Esophagus squamous epithelium (tissue), 4 donors: ENCODE data around the gene SERGEF.

Source experiments
- POLR2A ChIP-seq, 4 donors: fragments of 450-650 bp; IDR thresholded peaks; one replicate each; pipeline ENCODE4 v1.6.1; 2017; ENCODE audit warnings: antibody characterized with exemption in 4 of 4, mild to moderate bottlenecking in 4 of 4, moderate library complexity in 3 of 4
- TF ChIP-seq, protein P1 (sequence below), 6 experiments: fragments of 450-650 bp in 4 of 6; fragments of 200-600 bp in 2 of 6; sonication (generic) in 2 of 6; IDR thresholded peaks; one replicate each; pipeline ENCODE4 v1.5.1; 2016 to 2019; ENCODE audit warnings: antibody characterized with exemption in 6 of 6, mild to moderate bottlenecking in 4 of 6, moderate library complexity in 4 of 6

DNA sequence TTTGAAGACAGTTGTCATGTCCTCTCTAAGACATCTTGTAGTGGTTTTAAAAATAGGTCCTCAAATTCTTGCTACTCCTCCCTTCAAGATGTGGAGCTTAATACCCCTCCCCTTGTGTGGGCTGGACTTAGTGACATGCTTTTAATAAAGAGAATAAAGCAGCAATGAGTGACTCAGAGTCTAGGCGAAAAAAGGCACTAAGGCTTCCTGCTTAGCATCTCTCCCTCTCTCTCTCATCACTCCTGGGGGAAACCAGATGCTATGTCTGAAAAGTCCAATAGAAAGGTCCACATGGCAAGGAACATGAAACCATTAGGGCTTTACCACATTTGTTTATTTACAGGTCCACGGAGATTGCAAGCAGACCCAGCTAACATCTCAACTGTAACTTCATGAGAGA is 11.7 kb downstream of the SERGEF start:
- TF ChIP-seq, protein P1, sequence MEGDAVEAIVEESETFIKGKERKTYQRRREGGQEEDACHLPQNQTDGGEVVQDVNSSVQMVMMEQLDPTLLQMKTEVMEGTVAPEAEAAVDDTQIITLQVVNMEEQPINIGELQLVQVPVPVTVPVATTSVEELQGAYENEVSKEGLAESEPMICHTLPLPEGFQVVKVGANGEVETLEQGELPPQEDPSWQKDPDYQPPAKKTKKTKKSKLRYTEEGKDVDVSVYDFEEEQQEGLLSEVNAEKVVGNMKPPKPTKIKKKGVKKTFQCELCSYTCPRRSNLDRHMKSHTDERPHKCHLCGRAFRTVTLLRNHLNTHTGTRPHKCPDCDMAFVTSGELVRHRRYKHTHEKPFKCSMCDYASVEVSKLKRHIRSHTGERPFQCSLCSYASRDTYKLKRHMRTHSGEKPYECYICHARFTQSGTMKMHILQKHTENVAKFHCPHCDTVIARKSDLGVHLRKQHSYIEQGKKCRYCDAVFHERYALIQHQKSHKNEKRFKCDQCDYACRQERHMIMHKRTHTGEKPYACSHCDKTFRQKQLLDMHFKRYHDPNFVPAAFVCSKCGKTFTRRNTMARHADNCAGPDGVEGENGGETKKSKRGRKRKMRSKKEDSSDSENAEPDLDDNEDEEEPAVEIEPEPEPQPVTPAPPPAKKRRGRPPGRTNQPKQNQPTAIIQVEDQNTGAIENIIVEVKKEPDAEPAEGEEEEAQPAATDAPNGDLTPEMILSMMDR (IDR thresholded peaks at IDR 0.05): no peak
- TF ChIP-seq POLR2A (IDR thresholded peaks at IDR 0.05): no peak
